OCI-LY1 (cell line): ENCODE measurements around the gene GDE1.

Experiments used
- H2AFZ ChIP-seq: fragments of 200-600 bp; sonication (generic), shearing (Covaris generic); 2 replicates; pipeline ENCODE4 v1.6.0; 2014; ENCODE audit warnings: antibody characterized with exemption, mild to moderate bottlenecking, low read length
- H3F3A ChIP-seq: fragments of 200-600 bp; sonication (generic), shearing (Covaris generic); 2 replicates; pipeline ENCODE4 v1.6.0; 2014; ENCODE audit warnings: mild to moderate bottlenecking, antibody characterized with exemption, low read length, moderate library complexity; ENCODE audit not compliant: insufficient read depth
- H3K27ac ChIP-seq: fragments of 200-600 bp; sonication (generic); 2 replicates; pipeline ENCODE4 v1.5.1; 2014; ENCODE audit warnings: low read length, mixed run types, mild to moderate bottlenecking, low read depth; ENCODE audit not compliant: poor library complexity, severe bottlenecking
- H3K27me3 ChIP-seq: fragments of 200-600 bp; sonication (generic); 2 replicates; pipeline ENCODE4 v1.6.0; 2014; ENCODE audit warnings: antibody characterized with exemption, mild to moderate bottlenecking, low read length, moderate library complexity; ENCODE audit not compliant: insufficient read depth
- H3K36me3 ChIP-seq: fragments of 200-600 bp; sonication (generic); 2 replicates; pipeline ENCODE4 v1.6.1; 2014; ENCODE audit warnings: mild to moderate bottlenecking, antibody characterized with exemption, low read length, moderate library complexity, mixed read lengths; ENCODE audit not compliant: insufficient read depth
- H3K4me1 ChIP-seq: fragments of 200-600 bp; sonication (generic); 2 replicates; pipeline ENCODE4 v1.5.1; 2014; ENCODE audit warnings: mild to moderate bottlenecking, low read length, moderate library complexity; ENCODE audit not compliant: insufficient read depth, severe bottlenecking
- H3K4me2 ChIP-seq: fragments of 200-600 bp; sonication (generic), shearing (Covaris generic); 2 replicates; pipeline ENCODE4 v1.6.1; 2014; ENCODE audit warnings: low read length
- H3K4me3 ChIP-seq: fragments of 200-600 bp; sonication (generic); 2 replicates; pipeline ENCODE4 v1.5.1; 2014; ENCODE audit warnings: low read length, low read depth, mild to moderate bottlenecking, mixed read lengths; ENCODE audit not compliant: poor library complexity, severe bottlenecking
- H3K79me2 ChIP-seq: fragments of 200-600 bp; shearing (Covaris generic); 2 replicates; pipeline ENCODE4 v1.6.1; 2016; ENCODE audit warnings: mixed run types, low read length, mixed read lengths; ENCODE audit not compliant: insufficient read depth
- H3K9ac ChIP-seq: fragments of 200-600 bp; sonication (generic), shearing (Covaris generic); 2 replicates; pipeline ENCODE4 v1.6.1; 2014; ENCODE audit warnings: mild to moderate bottlenecking, low read length, mixed read lengths
- H3K9me2 ChIP-seq: fragments of 200-600 bp; sonication (generic), shearing (Covaris generic); 2 replicates; pipeline ENCODE4 v1.6.1; 2014; ENCODE audit warnings: low read depth, mild to moderate bottlenecking, low read length, mixed read lengths
- H3K9me3 ChIP-seq: fragments of 200-600 bp; shearing (Covaris generic); 2 replicates; pipeline ENCODE4 v1.6.1; 2014; ENCODE audit warnings: low read length, mixed read lengths
- H4K20me1 ChIP-seq: fragments of 200-600 bp; sonication (generic), shearing (Covaris generic); 2 replicates; pipeline ENCODE4 v1.6.0; 2016; ENCODE audit warnings: mild to moderate bottlenecking, low read length; ENCODE audit not compliant: insufficient read depth
- EZH2 ChIP-seq: fragments of 200-600 bp; sonication (generic), shearing (Covaris generic); IDR thresholded peaks from 2 replicates; pipeline ENCODE4 v1.8.0; 2017; ENCODE audit warnings: borderline replicate concordance, mixed run types, mild to moderate bottlenecking, antibody characterized with exemption, low read length, moderate library complexity, mixed read lengths
- TF ChIP-seq, protein P1 (sequence below): fragments of 200-600 bp; sonication (generic), shearing (Covaris generic); IDR thresholded peaks from 2 replicates; pipeline ENCODE4 v1.5.1; 2017; ENCODE audit warnings: mild to moderate bottlenecking, antibody characterized with exemption, low read length, moderate library complexity, mixed read lengths

The GDE1 gene

DNA sequence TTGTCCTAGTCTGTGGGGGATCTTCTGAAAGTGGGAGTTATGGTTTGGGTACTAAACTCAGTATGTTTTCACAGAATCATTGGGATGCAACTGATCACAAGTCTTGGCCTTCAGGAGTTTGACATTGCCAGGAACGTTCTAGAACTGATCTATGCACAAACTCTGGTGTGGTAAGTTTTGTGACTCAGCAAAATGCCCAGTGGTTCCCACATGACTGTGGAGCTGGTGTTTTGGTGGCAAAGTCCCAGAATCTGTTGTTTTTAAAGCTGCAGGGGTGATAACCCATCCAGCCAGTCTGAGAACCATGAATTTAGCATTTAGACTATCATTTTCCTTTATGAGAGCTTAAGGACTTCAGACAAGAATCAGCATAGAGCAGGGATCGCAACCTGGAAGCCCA, 40.6 kb downstream of the GDE1 start:
- no peak overlapping the region for H3K4me2 ChIP-seq
- H3K36me3 ChIP-seq, result no peaks in the 10 kb centered on the region

DNA sequence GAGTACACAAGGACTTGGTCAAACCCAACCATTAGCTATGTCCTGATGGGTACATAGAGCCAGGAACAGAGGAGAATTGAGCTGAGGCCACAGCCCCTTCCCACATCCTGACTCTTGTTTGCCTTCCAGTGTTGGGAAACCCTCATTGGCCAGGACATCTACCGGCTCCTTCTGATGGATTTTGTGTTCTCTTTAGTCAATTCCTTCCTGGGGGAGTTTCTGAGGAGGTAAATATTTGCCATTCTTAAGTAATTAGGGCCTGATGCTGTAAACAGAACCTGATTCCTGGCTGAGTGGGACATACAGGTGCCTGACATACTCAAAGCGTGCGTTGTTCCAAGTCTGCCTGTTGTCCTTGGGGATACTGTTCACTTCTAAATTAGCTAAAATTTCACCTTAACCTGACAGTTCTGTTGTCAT, 42.6 kb downstream of the GDE1 start:
- Histone ChIP-seq H2AFZ (no peak overlapping the region), H3K9me2 (no peaks in the 10 kb centered on the region), H3K27ac (no peak overlapping the region), H4K20me1 (no peaks in the 10 kb centered on the region), H3K36me3 (no peaks in the 10 kb centered on the region), H3K27me3 (0 out of 2 replicates have a peak, but pooled peaks cover under 1% of the 10 kb centered on the region), H3K4me2 (no peak overlapping the region), H3K79me2 (no peaks in the 10 kb centered on the region), H3K4me3 (no peak overlapping the region), H3K9me3 (no peaks in the 10 kb centered on the region), H3K9ac (no peak overlapping the region), H3F3A (no peaks in the 10 kb centered on the region), H3K4me1 (no peaks in the 10 kb centered on the region)
- TF ChIP-seq, protein P1, sequence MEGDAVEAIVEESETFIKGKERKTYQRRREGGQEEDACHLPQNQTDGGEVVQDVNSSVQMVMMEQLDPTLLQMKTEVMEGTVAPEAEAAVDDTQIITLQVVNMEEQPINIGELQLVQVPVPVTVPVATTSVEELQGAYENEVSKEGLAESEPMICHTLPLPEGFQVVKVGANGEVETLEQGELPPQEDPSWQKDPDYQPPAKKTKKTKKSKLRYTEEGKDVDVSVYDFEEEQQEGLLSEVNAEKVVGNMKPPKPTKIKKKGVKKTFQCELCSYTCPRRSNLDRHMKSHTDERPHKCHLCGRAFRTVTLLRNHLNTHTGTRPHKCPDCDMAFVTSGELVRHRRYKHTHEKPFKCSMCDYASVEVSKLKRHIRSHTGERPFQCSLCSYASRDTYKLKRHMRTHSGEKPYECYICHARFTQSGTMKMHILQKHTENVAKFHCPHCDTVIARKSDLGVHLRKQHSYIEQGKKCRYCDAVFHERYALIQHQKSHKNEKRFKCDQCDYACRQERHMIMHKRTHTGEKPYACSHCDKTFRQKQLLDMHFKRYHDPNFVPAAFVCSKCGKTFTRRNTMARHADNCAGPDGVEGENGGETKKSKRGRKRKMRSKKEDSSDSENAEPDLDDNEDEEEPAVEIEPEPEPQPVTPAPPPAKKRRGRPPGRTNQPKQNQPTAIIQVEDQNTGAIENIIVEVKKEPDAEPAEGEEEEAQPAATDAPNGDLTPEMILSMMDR, result no peak
- TF ChIP-seq EZH2, result no peak

More for the DNA sequence above, 40.6 kb downstream of the GDE1 start:
- Histone ChIP-seq H4K20me1 (no peaks in the 10 kb centered on the region), H3K27me3 (no peaks in the 10 kb centered on the region), H3K79me2 (no peaks in the 10 kb centered on the region), H3K4me3 (no peak overlapping the region), H3K4me1 (no peaks in the 10 kb centered on the region), H2AFZ (no peak overlapping the region), H3K9me2 (no peaks in the 10 kb centered on the region), H3K9ac (no peak overlapping the region), H3K9me3 (no peaks in the 10 kb centered on the region), H3F3A (no peaks in the 10 kb centered on the region), H3K27ac (no peak overlapping the region)
- TF ChIP-seq, protein P1, result no peak
- TF ChIP-seq EZH2, result no peak

DNA sequence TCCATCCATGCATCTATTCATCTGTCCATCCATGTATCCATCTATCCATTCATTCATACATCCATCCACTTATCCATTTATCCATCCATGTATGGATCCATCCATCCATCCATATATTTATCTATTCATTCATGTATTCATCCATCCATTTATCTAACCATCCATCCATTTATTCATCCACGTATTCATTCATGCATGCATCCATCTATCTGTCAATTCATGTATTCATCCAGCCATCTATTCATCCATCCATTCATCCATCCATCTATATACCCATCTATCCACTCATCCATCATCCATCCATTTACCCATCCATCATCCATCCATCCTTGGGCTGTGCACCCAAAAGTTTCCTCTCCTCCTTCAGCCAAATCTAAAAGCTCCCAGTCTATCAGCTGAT, 43.4 kb downstream of the GDE1 start:
- Histone ChIP-seq H3K4me3 (no peak overlapping the region), H3K36me3 (no peaks in the 10 kb centered on the region), H3F3A (no peaks in the 10 kb centered on the region), H3K9me3 (no peaks in the 10 kb centered on the region), H3K9me2 (no peaks in the 10 kb centered on the region), H3K79me2 (no peaks in the 10 kb centered on the region), H4K20me1 (no peaks in the 10 kb centered on the region), H3K27me3 (0 out of 2 replicates have a peak, but pooled peaks cover 3% of the 10 kb centered on the region), H3K9ac (no peak overlapping the region), H3K4me1 (no peaks in the 10 kb centered on the region), H2AFZ (no peak overlapping the region), H3K27ac (no peak overlapping the region), H3K4me2 (no peak overlapping the region)
- TF ChIP-seq EZH2, result no peak
- TF ChIP-seq, protein P1, result no peak
